ENCODE data around the gene ARL4D.
A peak's percentile ranks its signal among the peaks of the same experiment; 100 is the strongest.
"Not testable (repeated sequence)": the region's sequence is repeated elsewhere in the genome, so short reads cannot be mapped to it uniquely, and the experiment has no call there.

ARL4D gene

GRCh38 chr17:43372273-43372911, 26.4 kb upstream of the ARL4D start:
- DNase-seq (ENCODE audit: low spot score) = peak; percentile 62
- no peak for TF ChIP-seq CTCF (IDR thresholded peaks at IDR 0.05; ENCODE audit: extremely low read depth, missing control alignments)

GRCh38 chr17:43373356-43373755, 25.4 kb upstream of the ARL4D start:
- no peak for DNase-seq (ENCODE audit: low spot score)
- no peak for TF ChIP-seq CTCF (IDR thresholded peaks at IDR 0.05; ENCODE audit: extremely low read depth, missing control alignments)

GRCh38 chr17:43375915-43376314, 22.9 kb upstream of the ARL4D start:
- not testable (repeated sequence) for DNase-seq (ENCODE audit: low spot score)

GRCh38 chr17:43377056-43377810, 21.6 kb upstream of the ARL4D start:
- DNase-seq (ENCODE audit: low spot score) = no peak
- TF ChIP-seq CTCF (IDR thresholded peaks at IDR 0.05; ENCODE audit: extremely low read depth, missing control alignments) = no peak

- no peak for DNase-seq (ENCODE audit: low spot score)
- no peak for TF ChIP-seq CTCF (IDR thresholded peaks at IDR 0.05; ENCODE audit: extremely low read depth, missing control alignments)
Observed at GRCh38 chr17:43378766-43379165, 20.0 kb upstream of the ARL4D start.

- no peak for DNase-seq (ENCODE audit: low spot score)
- TF ChIP-seq CTCF (IDR thresholded peaks at IDR 0.05; ENCODE audit: extremely low read depth, missing control alignments) = no peak
Observed at GRCh38 chr17:43380307-43380706, 18.5 kb upstream of the ARL4D start.

- no peak for TF ChIP-seq CTCF (IDR thresholded peaks at IDR 0.05; ENCODE audit: extremely low read depth, missing control alignments)
Observed at GRCh38 chr17:43381204-43381603, 17.6 kb upstream of the ARL4D start.

GRCh38 chr17:43381621-43382020, 17.2 kb upstream of the ARL4D start:
- no peak for DNase-seq (ENCODE audit: low spot score)
- TF ChIP-seq CTCF (IDR thresholded peaks at IDR 0.05; ENCODE audit: extremely low read depth, missing control alignments) = no peak

More at GRCh38 chr17:43381204-43381603, 17.6 kb upstream of the ARL4D start:
- no peak for DNase-seq (ENCODE audit: low spot score)
